GM13977 (cell line): ENCODE measurements around the gene SLC8A1.

Experiments
- DNase-seq: peaks from one replicate; pipeline ENCODE4 v3.0.0; 2012; ENCODE audit warnings: low spot score
- in situ Hi-C: fragments of 300-500 bp; cut with MboI; formaldehyde crosslinking; loops from one replicate; pipeline ENCODE4 v1.12.0; 2022; ENCODE audit warnings: low sequenced_read_pairs, low pct_unique_long_range_greater_than_20kb, mixed read lengths, inconsistent platforms; ENCODE audit not compliant: unreplicated experiment
- TF ChIP-seq, protein P1 (sequence below): IDR thresholded peaks from 2 replicates; pipeline ENCODE4 v1.5.1; 2012; ENCODE audit warnings: mild to moderate bottlenecking, control low read depth; ENCODE audit not compliant: insufficient read depth; ENCODE audit errors: extremely low read depth, missing control alignments

Gene SLC8A1

DNA sequence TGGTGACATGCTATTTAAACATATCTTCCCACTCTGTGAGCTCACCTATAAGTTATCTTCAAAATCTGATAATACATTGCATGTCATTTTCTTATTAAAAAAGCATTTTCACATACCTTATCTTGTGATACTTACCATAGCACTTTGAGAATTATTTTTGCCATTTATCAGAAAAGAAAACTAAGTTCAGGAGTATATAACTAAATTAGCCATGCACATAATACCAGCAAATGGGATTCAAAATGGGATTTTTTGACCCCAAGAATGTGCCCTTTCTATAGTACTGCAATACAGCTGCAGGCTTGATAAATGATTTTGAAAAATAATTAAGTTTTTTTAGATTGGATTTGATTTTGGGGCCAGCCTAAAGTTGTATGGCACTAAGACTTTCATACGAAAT, 41.2 kb downstream of the SLC8A1 start:
- in situ Hi-C loops, result no loop called here

DNA sequence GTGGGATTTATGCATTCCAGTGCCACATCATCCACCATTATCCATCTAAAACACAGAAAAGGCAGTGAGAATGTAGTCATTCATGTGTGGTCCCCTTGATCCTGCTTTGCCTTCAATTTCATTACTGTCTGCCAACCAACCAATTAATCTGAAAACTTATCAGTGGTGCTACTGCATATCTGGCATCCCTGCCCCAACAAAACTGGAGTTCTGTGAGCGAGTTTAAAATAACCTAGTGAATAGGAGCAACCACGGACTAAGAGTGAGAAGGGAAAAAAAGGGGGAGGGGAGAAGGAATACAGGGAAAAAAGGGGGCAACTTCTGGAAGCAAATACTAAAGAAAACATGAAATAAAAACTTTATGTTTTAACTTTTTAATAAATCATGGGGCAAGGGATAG, 42.2 kb downstream of the SLC8A1 start:
- DNase-seq, result no peak
- in situ Hi-C loops, result no loop called here
- TF ChIP-seq, protein P1, sequence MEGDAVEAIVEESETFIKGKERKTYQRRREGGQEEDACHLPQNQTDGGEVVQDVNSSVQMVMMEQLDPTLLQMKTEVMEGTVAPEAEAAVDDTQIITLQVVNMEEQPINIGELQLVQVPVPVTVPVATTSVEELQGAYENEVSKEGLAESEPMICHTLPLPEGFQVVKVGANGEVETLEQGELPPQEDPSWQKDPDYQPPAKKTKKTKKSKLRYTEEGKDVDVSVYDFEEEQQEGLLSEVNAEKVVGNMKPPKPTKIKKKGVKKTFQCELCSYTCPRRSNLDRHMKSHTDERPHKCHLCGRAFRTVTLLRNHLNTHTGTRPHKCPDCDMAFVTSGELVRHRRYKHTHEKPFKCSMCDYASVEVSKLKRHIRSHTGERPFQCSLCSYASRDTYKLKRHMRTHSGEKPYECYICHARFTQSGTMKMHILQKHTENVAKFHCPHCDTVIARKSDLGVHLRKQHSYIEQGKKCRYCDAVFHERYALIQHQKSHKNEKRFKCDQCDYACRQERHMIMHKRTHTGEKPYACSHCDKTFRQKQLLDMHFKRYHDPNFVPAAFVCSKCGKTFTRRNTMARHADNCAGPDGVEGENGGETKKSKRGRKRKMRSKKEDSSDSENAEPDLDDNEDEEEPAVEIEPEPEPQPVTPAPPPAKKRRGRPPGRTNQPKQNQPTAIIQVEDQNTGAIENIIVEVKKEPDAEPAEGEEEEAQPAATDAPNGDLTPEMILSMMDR, result no peak

More for the DNA sequence above, 41.2 kb downstream of the SLC8A1 start:
- DNase-seq, result no peak
- TF ChIP-seq, protein P1, result no peak

DNA sequence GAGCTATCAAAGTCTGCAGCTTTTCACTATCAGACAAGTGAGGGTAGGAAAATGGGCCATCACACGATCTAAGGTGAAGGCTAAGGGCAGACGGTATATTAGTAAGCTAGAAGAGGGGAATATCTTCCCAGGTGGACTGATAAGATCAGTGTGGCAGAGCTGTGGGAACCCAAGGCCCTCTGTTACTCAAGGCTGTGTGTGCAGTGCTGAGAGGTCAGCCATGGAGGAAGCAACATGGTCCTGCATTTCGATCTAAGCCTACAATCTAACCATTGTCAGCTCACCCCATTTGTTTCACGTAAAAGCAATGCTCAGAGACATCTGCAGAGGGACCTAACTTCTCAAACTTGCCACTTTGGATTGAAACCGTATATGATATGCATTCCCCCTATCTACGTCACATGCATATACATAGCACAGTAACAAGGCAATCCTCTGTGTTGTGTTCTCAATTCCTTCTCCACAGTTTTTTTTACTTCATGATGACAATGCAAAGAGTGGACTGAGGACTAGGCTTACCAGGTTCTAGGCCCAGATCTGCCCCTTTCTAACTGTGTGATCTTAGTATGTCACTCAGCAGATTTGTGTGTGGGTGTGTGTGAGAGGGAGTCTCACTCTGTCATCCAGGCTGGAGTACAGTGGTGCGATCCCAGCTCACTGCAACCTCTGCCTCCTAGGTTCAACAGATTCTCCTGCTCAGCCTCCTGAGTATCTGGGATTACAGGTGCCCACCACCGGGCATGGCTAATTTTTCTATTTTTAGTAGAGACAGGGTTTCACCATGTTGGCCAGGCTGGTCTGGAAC, 45.2 kb downstream of the SLC8A1 start:
- DNase-seq, result no peak
- in situ Hi-C loops, result no loop called here
- TF ChIP-seq, protein P1, result no peak

DNA sequence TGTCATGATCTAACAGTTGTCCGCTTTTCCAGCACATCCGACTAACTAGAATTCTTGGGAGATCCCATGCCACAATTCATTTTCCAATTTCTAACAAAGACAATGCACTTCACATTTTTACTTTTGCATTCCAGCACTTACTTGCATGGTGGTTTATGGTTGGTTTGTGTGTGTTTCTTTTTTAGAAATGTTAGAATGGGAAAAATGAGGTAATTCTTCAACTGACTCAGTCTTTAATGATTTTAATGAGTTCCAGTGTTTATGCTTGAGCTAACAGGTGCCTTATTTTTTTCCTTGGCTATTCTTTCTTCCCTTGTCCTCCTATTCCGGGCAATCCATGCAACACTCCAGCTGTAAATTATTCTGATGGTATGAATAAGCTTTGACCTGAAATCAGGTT, 46.4 kb downstream of the SLC8A1 start:
- TF ChIP-seq, protein P1, result no peak
- in situ Hi-C loops, result no loop called here
- no peak for DNase-seq

DNA sequence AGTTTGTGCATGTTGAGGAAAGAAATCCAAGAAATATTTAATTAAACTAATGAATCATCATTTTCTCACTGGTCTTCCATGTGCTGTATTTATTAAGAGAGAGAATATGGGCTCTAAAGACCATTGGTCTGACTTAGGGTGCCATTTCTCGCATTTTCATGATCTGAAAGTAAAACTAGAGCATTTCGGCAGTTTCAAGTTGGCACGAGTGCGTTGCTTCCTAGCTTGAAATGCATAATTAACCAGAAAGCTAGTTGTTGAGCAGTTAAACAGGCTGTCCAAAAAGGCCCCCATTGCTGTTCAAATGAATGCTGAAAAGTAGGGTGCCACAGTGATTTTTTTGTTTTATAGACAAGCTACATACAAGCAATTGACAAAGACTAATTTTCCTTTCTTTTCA, 47.4 kb downstream of the SLC8A1 start:
- TF ChIP-seq, protein P1, result no peak
- DNase-seq, result no peak
- in situ Hi-C loops, result no loop called here

DNA sequence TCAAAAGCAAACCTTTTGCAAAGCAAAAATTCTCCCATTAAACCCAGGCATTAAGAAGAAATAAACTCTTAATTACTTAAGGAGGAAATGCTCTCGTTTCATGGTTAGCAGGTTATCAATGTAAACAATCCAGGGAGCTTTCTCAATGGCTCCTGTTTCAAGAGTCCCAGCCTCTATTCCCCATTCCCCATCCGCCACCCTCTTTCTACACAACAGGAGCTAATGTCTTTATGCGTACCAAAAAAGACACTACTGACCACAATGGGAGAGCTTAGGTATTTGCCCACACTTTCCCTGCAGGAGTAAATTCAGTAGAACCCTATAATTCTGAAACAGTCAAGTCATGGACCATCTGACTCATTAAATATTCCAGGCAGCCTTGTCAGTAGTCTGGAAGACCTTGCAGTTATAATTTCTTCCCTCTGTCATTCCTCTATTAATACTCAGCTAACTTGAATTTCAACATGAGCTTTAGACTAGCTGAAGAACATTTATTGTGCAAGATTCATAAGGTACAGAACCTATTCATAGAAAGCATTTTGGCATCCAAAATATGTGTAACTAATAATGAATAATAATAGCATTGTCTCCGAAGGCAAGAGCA, 48.6 kb downstream of the SLC8A1 start:
- no peak for DNase-seq
- TF ChIP-seq, protein P1, result no peak
- in situ Hi-C loops, result no loop called here
